OCI-LY7 (cell line): ENCODE results near the gene KIAA1755. TPM values are rescaled to one million over a fixed set of nuclear protein-coding genes. Genes with fewer than 3 reads are reported as not detected.

Experiments used
- BruUV-seq: library from RNA; stranded (reverse); fragments of 400-500 nt; replicated peaks from 2 replicates; lab custom pipeline; 2021; lab: Mats Ljungman, UMichigan
- CTCF ChIA-PET: fragments of 300-600 bp; sonication (Branson Sonifier 250); formaldehyde crosslinking; loops from one replicate; lab custom pipeline; 2022; ENCODE audit warnings: antibody characterized with exemption; ENCODE audit not compliant: unreplicated experiment; lab: Charles Lee
- POLR2A ChIA-PET: fragments of 300-600 bp; sonication (Branson Sonifier 250); formaldehyde crosslinking; loops from one replicate; lab custom pipeline; 2022; ENCODE audit warnings: antibody characterized with exemption; lab: Charles Lee
- DNase-seq: peaks from one replicate; pipeline ENCODE4 v3.0.0-alpha.2; 2015; ENCODE audit warnings: low spot score
- H2AFZ ChIP-seq: fragments of 200-600 bp; sonication (generic), shearing (Covaris generic); 2 replicates; pipeline ENCODE4 v1.6.1; 2014; ENCODE audit warnings: mild to moderate bottlenecking, antibody characterized with exemption, low read length, moderate library complexity
- H3K27ac ChIP-seq: fragments of 200-600 bp; sonication (generic); 2 replicates; pipeline ENCODE4 v1.5.1; 2014; ENCODE audit warnings: mixed run types, low read depth, mild to moderate bottlenecking, moderate library complexity, low read length, inconsistent platforms; ENCODE audit not compliant: poor library complexity, severe bottlenecking
- H3K36me3 ChIP-seq: fragments of 200-600 bp; sonication (generic); 2 replicates; pipeline ENCODE4 v1.6.1; 2014; ENCODE audit warnings: mild to moderate bottlenecking, antibody characterized with exemption, low read length, moderate library complexity, mixed read lengths; ENCODE audit not compliant: insufficient read depth
- H3K4me1 ChIP-seq: fragments of 200-600 bp; sonication (generic); 2 replicates; pipeline ENCODE4 v1.5.1; 2014; ENCODE audit warnings: mild to moderate bottlenecking, low read length; ENCODE audit not compliant: insufficient read depth, poor library complexity, severe bottlenecking
- H3K4me2 ChIP-seq: fragments of 200-600 bp; sonication (generic); 2 replicates; pipeline ENCODE4 v1.6.1; 2014; ENCODE audit warnings: mild to moderate bottlenecking, low read length
- H3K4me3 ChIP-seq: fragments of 200-600 bp; sonication (generic); 2 replicates; pipeline ENCODE4 v1.5.1; 2014; ENCODE audit warnings: mild to moderate bottlenecking, low read depth, low read length; ENCODE audit not compliant: poor library complexity, severe bottlenecking
- H3K79me2 ChIP-seq: fragments of 200-600 bp; sonication (generic); 2 replicates; pipeline ENCODE4 v1.6.1; 2016; ENCODE audit warnings: low read depth, mild to moderate bottlenecking, low read length, moderate library complexity, mixed read lengths; ENCODE audit not compliant: insufficient read depth
- H3K9me2 ChIP-seq: fragments of 200-600 bp; sonication (generic); 2 replicates; pipeline ENCODE4 v1.6.1; 2016; ENCODE audit warnings: mild to moderate bottlenecking, low read length, mixed read lengths; ENCODE audit not compliant: insufficient read depth
- H3K9me3 ChIP-seq: fragments of 200-600 bp; sonication (generic); 2 replicates; pipeline ENCODE4 v1.6.1; 2014; ENCODE audit warnings: mild to moderate bottlenecking, mixed run types, low read length, mixed read lengths
- H4K20me1 ChIP-seq: fragments of 200-600 bp; sonication (generic); 2 replicates; pipeline ENCODE4 v1.6.1; 2014; ENCODE audit warnings: mild to moderate bottlenecking, antibody characterized with exemption, low read length, moderate library complexity, mixed read lengths; ENCODE audit not compliant: insufficient read depth
- CTCF ChIP-seq: fragments of 200-600 bp; sonication (generic); conservative IDR thresholded peaks from 2 replicates; pipeline ENCODE4 v1.5.1; 2014; ENCODE audit warnings: mild to moderate bottlenecking, antibody characterized with exemption, low read length, moderate library complexity, mixed read lengths
- EZH2phosphoT487 ChIP-seq: fragments of 200-600 bp; sonication (generic); IDR thresholded peaks from 2 replicates; pipeline ENCODE4 v1.6.1; 2018; ENCODE audit warnings: low read depth, borderline replicate concordance, mild to moderate bottlenecking, mixed run types, antibody characterized with exemption, low read length, moderate library complexity, mixed read lengths
- intact Hi-C: fragments of 100-400 bp; cut with micrococcal nuclease; formaldehyde crosslinking; loops from one replicate; pipeline ENCODE4 v1.10.0; 2022; ENCODE audit not compliant: unreplicated experiment
- total RNA-seq, 2 experiments: library from RNA; depleted of rRNA in 1 of 2; stranded (reverse); fragments of >200 nt in 1 of 2; shearing (Covaris generic) in 1 of 2; gene quantifications; 2 replicates each; pipeline ENCODE4 v1.2.3, GENCODE V29; 2014 to 2022

The KIAA1755 gene
- total RNA-seq, 2 experiments from 2014 or later, result not detected

GRCh38 chr20:38170826-38171674, 89.5 kb downstream of the KIAA1755 start:
- H2AFZ ChIP-seq, result no peak overlapping the region
- H4K20me1 ChIP-seq, result no peaks in the 10 kb centered on the region
- H3K9me3 ChIP-seq, result no peaks in the 10 kb centered on the region
- H3K9me2 ChIP-seq, result no peaks in the 10 kb centered on the region
- intact Hi-C loops, result no loop called here
- H3K79me2 ChIP-seq, result no peaks in the 10 kb centered on the region
- no peak for DNase-seq
- no TSS peak for BruUV-seq
- no peak overlapping the region for H3K4me2 ChIP-seq
- ChIA-PET CTCF (no interaction called here), POLR2A (no interaction called here)
- H3K27ac ChIP-seq, result no peak overlapping the region
- H3K4me3 ChIP-seq, result no peak overlapping the region
- no peak for TF ChIP-seq EZH2phosphoT487
- no peak for TF ChIP-seq CTCF
- H3K4me1 ChIP-seq, result no peaks in the 10 kb centered on the region
- H3K36me3 ChIP-seq, result no peaks in the 10 kb centered on the region

GRCh38 chr20:38170219-38170825, 90.2 kb downstream of the KIAA1755 start:
- no peak for DNase-seq
- Histone ChIP-seq H3K4me2 (no peak overlapping the region), H3K9me2 (no peaks in the 10 kb centered on the region), H3K79me2 (no peaks in the 10 kb centered on the region), H3K4me3 (no peak overlapping the region), H3K36me3 (no peaks in the 10 kb centered on the region), H4K20me1 (no peaks in the 10 kb centered on the region), H3K4me1 (no peaks in the 10 kb centered on the region), H3K9me3 (no peaks in the 10 kb centered on the region), H2AFZ (no peak overlapping the region), H3K27ac (no peak overlapping the region)
- no TSS peak for BruUV-seq
- POLR2A ChIA-PET, result no interaction called here
- TF ChIP-seq CTCF (no peak), EZH2phosphoT487 (no peak)
- intact Hi-C loops, result no loop called here
- CTCF ChIA-PET, result no interaction called here
